ENCODE data around the gene ENPP3.

- no peak for TF ChIP-seq CREB1 (CRISPR knock-in tag; IDR thresholded peaks at IDR 0.05)
- TF ChIP-seq IRF1 (CRISPR knock-in tag; IDR thresholded peaks at IDR 0.05) = no peak
- no peak for TF ChIP-seq GABPB1 (CRISPR knock-in tag; IDR thresholded peaks at IDR 0.05)
- no peak for TF ChIP-seq ELF4 (CRISPR knock-in tag; IDR thresholded peaks at IDR 0.05; ENCODE audit: low read depth)
- no peak for TF ChIP-seq CTCF (IDR thresholded peaks at IDR 0.05)
Measured at GRCh38 chr6:131758920-131759319, 121.8 kb downstream of the ENPP3 start.

Measured in WTC11 (cell line).